Forelimb muscle (tissue), 1 donor: ENCODE data around the gene ACADSB. TPM values are rescaled to one million over a fixed set of nuclear protein-coding genes. Genes with fewer than 3 reads are reported as not detected.

Experiments
- DNase-seq: peaks from one replicate; pipeline ENCODE4 v3.0.0-alpha.2; 2013; ENCODE audit warnings: low read depth
- polyA plus RNA-seq: library from polyadenylated mRNA; unstranded; fragments of 120-200 nt; gene quantifications from one replicate; pipeline ENCODE4 v1.2.1, GENCODE V29; 2013; ENCODE audit not compliant: insufficient read length

Gene ACADSB
- polyA plus RNA-seq, 1 donor: 12.7 TPM

DNA sequence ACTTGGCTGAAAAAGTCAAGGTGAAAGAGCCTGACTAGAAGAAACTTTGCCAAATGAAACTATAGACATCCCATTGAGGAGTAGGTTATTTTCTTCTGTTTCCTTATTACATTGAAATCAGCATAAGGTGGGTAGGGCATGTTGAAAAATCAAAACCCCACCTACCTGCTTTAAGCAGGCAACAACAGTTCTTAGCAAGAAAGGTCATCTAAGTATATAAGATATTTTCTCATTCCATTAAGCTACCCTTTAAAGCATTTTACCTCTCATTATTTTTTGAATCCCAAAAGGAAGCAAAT is 30.8 kb downstream of the ACADSB start:
- DNase-seq: no peak

- no peak for DNase-seq
Measured at GRCh38 chr10:123042708-123043408, 34.1 kb downstream of the ACADSB start.

- peak; percentile 13 for DNase-seq
Measured at GRCh38 chr10:123043409-123043925, 34.7 kb downstream of the ACADSB start.

GRCh38 chr10:123044391-123044790 is 35.6 kb downstream of the ACADSB start:
- no peak for DNase-seq

GRCh38 chr10:123045961-123046731 is 37.3 kb downstream of the ACADSB start:
- DNase-seq: no peak

DNA sequence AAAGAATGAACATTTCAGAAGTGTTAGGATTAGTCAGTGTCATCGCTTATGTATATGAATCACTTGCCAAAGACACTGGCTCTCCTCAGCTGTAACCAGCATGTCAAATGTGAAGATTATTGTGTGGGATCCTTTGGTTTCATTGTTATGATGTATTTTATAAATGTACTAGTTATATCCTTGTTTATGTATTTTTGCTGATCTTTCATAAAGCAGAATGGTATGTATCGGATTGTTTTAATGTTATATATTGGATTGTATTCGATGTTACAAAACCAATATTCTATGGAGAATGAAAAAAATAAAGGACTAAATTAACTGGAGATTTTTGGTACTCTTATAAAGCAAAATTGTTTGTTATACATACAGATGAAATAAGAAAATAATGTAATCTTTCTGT is 49.2 kb downstream of the ACADSB start:
- DNase-seq: no peak

- no peak for DNase-seq
Measured at GRCh38 chr10:123061865-123062264, 53.1 kb downstream of the ACADSB start.

GRCh38 chr10:123062726-123063125 is 53.9 kb downstream of the ACADSB start:
- DNase-seq: no peak

DNA sequence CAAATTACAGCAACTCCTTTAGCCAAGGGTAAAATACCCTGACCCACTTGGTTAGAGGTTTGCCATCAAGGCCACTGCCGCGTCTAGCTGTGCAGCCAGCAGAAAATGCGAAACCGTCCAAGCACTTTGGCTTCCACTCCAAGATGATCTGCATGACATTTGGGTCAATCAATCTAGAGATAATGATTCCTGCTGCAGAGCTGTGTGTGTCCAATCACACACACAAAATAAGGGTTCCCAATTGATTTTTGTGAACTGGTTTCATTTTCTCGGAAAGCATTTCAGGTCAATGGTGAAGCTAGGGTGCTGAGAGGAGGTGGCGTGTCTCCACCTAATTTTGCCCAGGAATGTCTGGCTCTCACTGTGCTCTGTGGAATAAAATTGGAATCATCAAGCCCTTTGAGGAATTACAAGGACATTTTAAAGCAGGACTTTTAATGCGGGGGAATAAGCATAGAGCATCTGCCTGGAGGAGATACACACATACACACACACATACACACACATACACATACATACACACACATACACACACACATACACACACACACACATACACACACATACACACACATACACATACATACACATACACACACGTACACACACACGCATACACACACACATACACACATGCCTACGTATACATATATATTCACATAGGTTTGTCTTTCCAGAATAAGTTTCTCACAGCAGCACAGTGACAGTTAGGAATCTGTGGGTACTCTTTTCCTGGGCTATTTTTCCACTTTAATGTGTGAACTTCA is 59.5 kb downstream of the ACADSB start:
- no peak for DNase-seq

- no peak for DNase-seq
Measured at GRCh38 chr10:123069246-123069986, 60.6 kb downstream of the ACADSB start.

- no peak for DNase-seq
Measured at GRCh38 chr10:123073187-123073586, 64.4 kb downstream of the ACADSB start.

- no peak for DNase-seq
Measured at GRCh38 chr10:123074215-123074614, 65.4 kb downstream of the ACADSB start.

- DNase-seq: no peak
Measured at GRCh38 chr10:123081896-123082295, 73.1 kb downstream of the ACADSB start.

DNA sequence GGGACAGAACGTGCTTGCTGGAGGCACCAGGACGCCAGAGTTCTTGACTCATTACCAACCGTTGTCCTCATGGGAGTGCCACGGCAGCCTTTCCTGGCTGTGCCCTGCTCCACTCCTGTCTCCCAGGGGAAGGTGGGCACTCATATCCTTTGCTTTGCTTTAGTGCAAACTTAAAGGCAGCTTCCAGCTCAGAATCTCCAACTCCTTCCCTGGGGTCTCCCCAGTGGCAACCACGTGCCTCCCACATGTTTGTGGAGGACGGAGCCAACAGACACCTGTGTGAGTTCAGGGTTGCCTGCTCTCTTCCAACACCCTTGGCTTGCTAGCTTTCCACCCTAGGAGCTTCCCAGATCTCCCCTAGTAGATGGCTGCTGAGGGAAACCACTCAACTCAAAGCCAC is 75.0 kb downstream of the ACADSB start:
- DNase-seq: no peak

GRCh38 chr10:123086281-123086680 is 77.5 kb downstream of the ACADSB start:
- no peak for DNase-seq

- DNase-seq: no peak
Measured at GRCh38 chr10:123087348-123087747, 78.5 kb downstream of the ACADSB start.

- DNase-seq: no peak
Measured at GRCh38 chr10:123087786-123088185, 79.0 kb downstream of the ACADSB start.

DNA sequence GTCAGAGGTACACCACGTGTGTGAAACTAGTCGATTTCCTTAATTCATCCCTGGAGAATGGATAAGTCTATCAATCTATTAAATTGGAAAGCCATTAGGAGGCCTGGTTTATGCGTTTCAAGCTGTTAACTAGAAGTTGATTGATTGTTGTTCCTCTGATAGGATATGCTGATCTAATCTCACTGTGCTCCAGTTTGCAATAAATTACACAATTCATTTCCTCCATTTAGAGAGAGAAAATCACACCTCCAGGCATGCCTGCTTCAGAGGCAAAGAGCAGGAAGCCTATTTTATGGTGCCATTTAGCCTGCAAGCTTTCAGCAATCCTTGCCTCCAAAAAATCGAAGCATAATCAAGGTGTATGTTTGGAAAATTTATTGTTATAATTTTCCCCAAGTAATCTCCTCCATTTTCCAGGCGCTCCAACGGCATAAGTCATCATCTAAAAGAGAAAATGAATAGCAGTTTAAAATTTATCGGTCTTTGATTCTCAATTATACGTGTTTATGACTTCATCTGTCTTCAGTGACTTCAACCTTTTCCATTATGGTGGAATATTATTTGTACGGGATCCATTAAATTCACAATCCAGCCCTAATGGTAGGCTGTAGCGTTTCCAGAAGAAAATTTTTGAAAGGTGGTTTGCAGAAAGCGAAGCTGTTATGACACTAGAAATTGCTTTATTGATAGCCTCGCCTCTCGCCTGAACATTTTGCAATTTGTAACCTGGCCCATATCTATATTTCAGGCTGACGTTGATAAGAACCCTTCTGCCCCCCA is 84.0 kb downstream of the ACADSB start:
- no peak for DNase-seq

GRCh38 chr10:123093489-123093888 is 84.7 kb downstream of the ACADSB start:
- DNase-seq: no peak

- DNase-seq: no peak
Measured at GRCh38 chr10:123096452-123096851, 87.6 kb downstream of the ACADSB start.

- no peak for DNase-seq
Measured at GRCh38 chr10:123097039-123097438, 88.2 kb downstream of the ACADSB start.
